Peyer's patch (tissue), 4 donors: ENCODE results near the gene PSMC5. TPM values are rescaled to one million over a fixed set of nuclear protein-coding genes. Genes with fewer than 3 reads are reported as not detected.

Experiments
- DNase-seq, 3 donors: peaks; one replicate each; pipeline ENCODE4 v3.0.0-alpha.2; 2017 to 2019
- H3K27ac ChIP-seq, 4 donors: fragments of 200-600 bp; sonication (generic); one replicate each; pipeline ENCODE4 v1.5.1; 2016 to 2019
- H3K27me3 ChIP-seq, 2 donors: fragments of 200-600 bp; sonication (generic); one replicate each; pipeline ENCODE4 v1.5.1; 2019
- H3K36me3 ChIP-seq, 3 donors: fragments of 200-600 bp; sonication (generic); one replicate each; pipeline ENCODE4 v1.5.1; 2016 to 2019
- H3K4me1 ChIP-seq, 4 donors: fragments of 200-600 bp; sonication (generic); one replicate each; pipeline ENCODE4 v1.5.1; 2016 to 2019
- H3K4me3 ChIP-seq, 4 donors: fragments of 200-600 bp; sonication (generic); 1 replicate in 3 of 4; 2 replicates in 1 of 4; pipeline ENCODE4 v1.5.1; 2016 to 2019; ENCODE audit warnings: mild to moderate bottlenecking in 1 of 4
- H3K9me3 ChIP-seq, 4 donors: fragments of 200-600 bp; sonication (generic); one replicate each; pipeline ENCODE4 v1.5.1; 2016 to 2019; ENCODE audit warnings: mild to moderate bottlenecking in 1 of 4
- POLR2A ChIP-seq, 2 donors: fragments of 450-650 bp; IDR thresholded peaks; one replicate each; pipeline ENCODE4 v1.5.1; 2017; ENCODE audit warnings: antibody characterized with exemption in 2 of 2, mild to moderate bottlenecking in 2 of 2, moderate library complexity in 2 of 2
- total RNA-seq, 4 donors: library from RNA; depleted of rRNA; stranded (reverse); fragments of >200 nt; gene quantifications; one replicate each; pipeline ENCODE4 v1.1.0, GENCODE V29; 2016
- TF ChIP-seq, protein P1 (sequence below), 6 experiments: fragments of 450-650 bp in 4 of 6; fragments of 200-600 bp in 2 of 6; sonication (generic) in 1 of 6; IDR thresholded peaks; one replicate each; pipeline ENCODE4 v1.5.1; 2017 to 2019; ENCODE audit warnings: antibody characterized with exemption in 6 of 6, mild to moderate bottlenecking in 3 of 6, moderate library complexity in 1 of 6

The PSMC5 gene
- total RNA-seq, 4 donors from 2014 or later = 61.1 to 126 (median 67.3) TPM

DNA sequence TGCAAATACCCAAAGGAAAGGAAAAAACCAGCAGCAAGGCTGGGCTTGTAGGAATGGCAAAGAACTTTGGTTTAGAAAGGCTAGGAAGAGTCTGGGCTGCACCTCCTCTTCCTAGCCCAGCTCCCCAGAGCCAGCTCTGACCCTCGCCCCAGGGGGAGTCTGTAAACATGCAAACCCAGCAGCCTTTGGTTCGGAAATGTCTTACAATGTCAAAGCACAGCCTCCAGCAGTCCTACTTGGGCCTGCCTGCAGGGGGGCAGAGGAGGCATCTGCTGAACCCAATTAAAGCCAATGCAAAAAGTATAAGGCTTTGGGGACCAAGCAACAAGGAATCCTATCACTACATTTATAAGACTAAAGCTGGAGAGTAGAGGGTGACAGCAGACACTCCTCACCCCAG, 5.2 kb downstream of the PSMC5 start:
- no peak overlapping the region for H3K4me3 ChIP-seq
- DNase-seq = no peak
- H3K27ac ChIP-seq = no peak overlapping the region
- H3K4me1 ChIP-seq = peaks cover 0 to 25% (median 0%) of the 10 kb centered on the region in 4 donors
- H3K36me3 ChIP-seq = peaks cover 0 to 85% (median 0%) of the 10 kb centered on the region in 3 donors
- H3K9me3 ChIP-seq = no peaks in the 10 kb centered on the region
- TF ChIP-seq, protein P1, sequence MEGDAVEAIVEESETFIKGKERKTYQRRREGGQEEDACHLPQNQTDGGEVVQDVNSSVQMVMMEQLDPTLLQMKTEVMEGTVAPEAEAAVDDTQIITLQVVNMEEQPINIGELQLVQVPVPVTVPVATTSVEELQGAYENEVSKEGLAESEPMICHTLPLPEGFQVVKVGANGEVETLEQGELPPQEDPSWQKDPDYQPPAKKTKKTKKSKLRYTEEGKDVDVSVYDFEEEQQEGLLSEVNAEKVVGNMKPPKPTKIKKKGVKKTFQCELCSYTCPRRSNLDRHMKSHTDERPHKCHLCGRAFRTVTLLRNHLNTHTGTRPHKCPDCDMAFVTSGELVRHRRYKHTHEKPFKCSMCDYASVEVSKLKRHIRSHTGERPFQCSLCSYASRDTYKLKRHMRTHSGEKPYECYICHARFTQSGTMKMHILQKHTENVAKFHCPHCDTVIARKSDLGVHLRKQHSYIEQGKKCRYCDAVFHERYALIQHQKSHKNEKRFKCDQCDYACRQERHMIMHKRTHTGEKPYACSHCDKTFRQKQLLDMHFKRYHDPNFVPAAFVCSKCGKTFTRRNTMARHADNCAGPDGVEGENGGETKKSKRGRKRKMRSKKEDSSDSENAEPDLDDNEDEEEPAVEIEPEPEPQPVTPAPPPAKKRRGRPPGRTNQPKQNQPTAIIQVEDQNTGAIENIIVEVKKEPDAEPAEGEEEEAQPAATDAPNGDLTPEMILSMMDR (IDR thresholded peaks at IDR 0.05) = no peak
- no peak for TF ChIP-seq POLR2A (IDR thresholded peaks at IDR 0.05)
- no peaks in the 10 kb centered on the region for H3K27me3 ChIP-seq

DNA sequence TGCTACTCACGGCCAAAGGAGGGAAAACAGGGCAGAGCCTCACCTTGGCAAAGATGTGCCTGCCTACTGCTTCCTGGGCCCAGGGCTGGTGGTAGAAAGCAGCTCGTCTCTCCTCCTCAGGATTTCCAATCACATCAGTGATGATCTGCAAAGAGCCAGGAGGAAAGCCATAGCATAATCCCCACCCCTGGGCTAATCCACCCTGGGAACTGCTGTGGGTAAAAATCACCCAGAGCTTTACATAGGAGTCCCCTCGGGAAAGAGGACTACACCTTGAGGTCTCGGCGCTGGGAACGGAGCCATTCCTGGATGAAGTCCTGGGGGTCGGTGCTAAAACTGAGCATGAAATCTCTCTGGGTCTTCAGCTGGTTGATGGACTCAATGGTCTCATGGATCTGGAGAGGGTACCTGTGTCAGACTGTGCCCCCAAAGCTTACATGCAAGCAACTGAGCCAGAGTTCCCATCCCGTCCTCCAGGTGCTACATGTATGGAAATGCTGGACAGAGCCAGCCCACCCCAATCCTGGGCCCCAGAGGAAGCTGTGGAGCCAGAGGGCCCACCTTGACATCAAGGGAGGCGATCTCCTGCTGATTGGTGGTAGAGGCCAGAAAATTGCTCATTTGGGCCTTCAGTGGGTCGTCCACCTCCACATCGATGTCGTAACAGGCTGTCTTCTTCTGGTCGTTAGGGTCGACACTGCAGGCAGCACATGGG, 6.0 kb downstream of the PSMC5 start:
- Histone ChIP-seq H3K4me3 (no peak overlapping the region), H3K4me1 (peaks cover 0 to 30% (median 0%) of the 10 kb centered on the region in 4 donors), H3K9me3 (no peaks in the 10 kb centered on the region), H3K27me3 (no peaks in the 10 kb centered on the region), H3K27ac (no peak overlapping the region), H3K36me3 (peaks cover 0 to 89% (median 0%) of the 10 kb centered on the region in 3 donors)
- no peak for TF ChIP-seq POLR2A (IDR thresholded peaks at IDR 0.05)
- TF ChIP-seq, protein P1 (IDR thresholded peaks at IDR 0.05) = no peak
- no peak for DNase-seq

DNA sequence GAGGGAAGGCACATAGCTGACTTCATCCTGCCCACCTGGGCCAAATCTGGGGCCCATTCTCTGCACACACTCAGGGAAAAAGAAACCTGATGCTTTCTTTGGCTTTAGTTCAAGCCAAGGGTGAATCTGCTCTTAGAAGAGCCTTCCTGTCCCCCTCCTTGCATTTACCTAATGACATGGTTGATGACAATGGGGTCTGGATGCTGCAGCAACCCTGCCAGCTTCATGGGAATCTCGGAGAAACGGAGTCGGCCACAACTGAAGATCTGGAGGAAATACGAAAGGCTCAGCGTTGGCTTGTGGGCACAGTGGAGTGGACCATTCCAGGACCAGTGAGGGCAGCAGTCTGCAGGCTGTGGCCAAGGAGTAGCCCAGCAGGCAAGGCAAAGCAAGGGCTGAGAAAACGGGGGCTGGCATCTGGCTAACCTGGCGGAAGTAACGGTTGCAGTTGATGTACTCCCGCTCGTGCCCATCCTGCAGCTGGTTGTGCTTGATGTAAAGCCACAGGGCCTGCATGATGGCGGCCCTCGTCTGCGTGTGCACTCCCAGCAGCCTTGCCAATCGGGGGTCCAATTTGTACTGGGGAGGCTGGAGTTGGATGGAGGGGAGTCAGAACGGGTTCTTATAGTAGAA, 6.6 kb downstream of the PSMC5 start:
- Histone ChIP-seq H3K36me3 (peaks cover 0 to 89% (median 0%) of the 10 kb centered on the region in 3 donors), H3K27ac (no peak overlapping the region), H3K4me1 (peaks cover 0 to 30% (median 3%) of the 10 kb centered on the region in 4 donors), H3K27me3 (no peaks in the 10 kb centered on the region), H3K9me3 (no peaks in the 10 kb centered on the region), H3K4me3 (no peak overlapping the region)
- DNase-seq = no peak
- no peak for TF ChIP-seq POLR2A (IDR thresholded peaks at IDR 0.05)
- TF ChIP-seq, protein P1 (IDR thresholded peaks at IDR 0.05) = no peak

DNA sequence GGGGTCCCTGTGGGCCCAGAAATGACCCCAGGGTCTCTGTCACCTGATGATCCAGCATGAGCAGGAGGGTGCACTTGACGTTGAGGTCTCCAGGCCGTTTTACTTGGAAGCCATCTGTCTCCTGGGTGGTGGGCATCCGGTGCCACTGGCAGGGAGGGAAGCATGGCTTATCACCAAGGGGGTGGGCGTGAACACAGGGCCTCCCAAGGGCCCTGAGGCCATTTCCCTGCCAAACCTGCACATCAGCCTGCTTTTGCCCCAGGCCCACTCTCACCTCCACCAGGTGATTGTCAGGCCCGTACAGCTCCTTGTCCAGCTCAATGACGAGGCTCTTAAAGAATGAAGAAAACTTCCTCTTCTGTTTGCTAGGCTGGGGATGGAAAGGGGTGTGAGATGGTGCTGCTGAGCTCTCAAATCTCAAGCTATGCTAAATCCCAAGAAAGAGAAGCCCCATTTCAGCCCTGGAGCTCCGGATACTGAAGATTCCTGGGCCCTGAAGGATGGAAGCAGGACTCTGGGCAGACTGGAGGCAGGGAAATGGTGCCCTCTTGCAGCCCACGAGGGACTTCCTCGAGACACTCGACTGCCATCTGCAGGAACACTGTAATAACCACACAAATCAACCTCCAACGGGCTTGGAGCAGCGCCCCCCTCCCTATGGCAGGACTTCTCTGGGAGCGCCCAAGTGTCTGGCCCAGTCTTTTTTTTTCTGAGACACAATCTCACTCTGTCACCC, 7.4 kb downstream of the PSMC5 start:
- TF ChIP-seq POLR2A (IDR thresholded peaks at IDR 0.05) = no peak
- TF ChIP-seq, protein P1 (IDR thresholded peaks at IDR 0.05) = peak in 4 of 6 experiments; percentile 37 to 62 (median 58)
- DNase-seq = peak; percentile 54 to 67 (median 66)
- Histone ChIP-seq H3K27me3 (no peaks in the 10 kb centered on the region), H3K9me3 (no peaks in the 10 kb centered on the region), H3K4me3 (no peak overlapping the region), H3K4me1 (peaks cover 0 to 32% (median 10%) of the 10 kb centered on the region in 4 donors), H3K27ac (no peak overlapping the region), H3K36me3 (peaks cover 0 to 82% (median 0%) of the 10 kb centered on the region in 3 donors)

DNA sequence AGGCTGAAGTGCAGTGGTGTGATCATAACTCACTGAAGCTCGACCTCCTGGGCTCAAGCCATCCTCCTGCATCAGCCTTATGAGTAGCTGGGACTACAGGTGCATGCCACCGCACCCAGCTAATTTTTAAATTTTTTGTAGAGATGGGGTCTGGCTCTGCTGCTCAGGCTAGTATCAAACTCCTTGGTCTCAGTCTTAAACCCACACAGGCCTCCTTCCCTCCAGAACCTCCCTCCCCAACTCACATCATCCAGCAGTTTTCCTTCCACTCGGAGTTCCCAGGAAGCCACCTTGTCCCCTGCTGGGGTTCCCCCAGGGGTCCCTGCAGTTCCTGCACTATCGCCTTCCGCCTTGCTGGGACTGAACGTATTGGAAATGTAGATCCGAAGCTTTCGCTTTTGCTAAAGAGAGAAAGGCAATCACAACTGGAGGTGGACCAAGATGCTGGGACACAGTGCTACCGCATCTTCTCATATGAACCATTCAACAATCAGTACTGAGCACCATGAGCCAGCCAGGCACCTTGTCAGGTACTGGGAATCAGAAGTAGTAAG, 8.0 kb downstream of the PSMC5 start:
- DNase-seq = no peak
- TF ChIP-seq, protein P1 (IDR thresholded peaks at IDR 0.05) = no peak
- TF ChIP-seq POLR2A (IDR thresholded peaks at IDR 0.05) = no peak
- H3K9me3 ChIP-seq = no peaks in the 10 kb centered on the region
- H3K27me3 ChIP-seq = no peaks in the 10 kb centered on the region
- no peak overlapping the region for H3K27ac ChIP-seq
- peaks cover 0 to 38% (median 13%) of the 10 kb centered on the region in 4 donors for H3K4me1 ChIP-seq
- no peak overlapping the region for H3K4me3 ChIP-seq
- peaks cover 0 to 76% (median 0%) of the 10 kb centered on the region in 3 donors for H3K36me3 ChIP-seq
